ENCODE data around the gene IL13RA1.

- no peak for TF ChIP-seq CTCF (optimal IDR thresholded peaks at IDR 0.05 in 1 of 3, IDR thresholded peaks at IDR 0.05 in 1 of 3, conservative IDR thresholded peaks at IDR 0.05 in 1 of 3; ENCODE audit: extremely low read depth in 1 of 3, insufficient read depth in 2 of 3, low read length in 3 of 3)
- no peak for TF ChIP-seq EZH2 (IDR thresholded peaks at IDR 0.05; ENCODE audit: low read length)
Measured at GRCh38 chrX:118688935-118689334, 38.5 kb upstream of the IL13RA1 start.

All from keratinocyte (primary cell).